GM10266 (cell line): ENCODE results near the gene LIFR.
"Not testable (repeated sequence)": the region's sequence is repeated elsewhere in the genome, so short reads cannot be mapped to it uniquely, and the experiment has no call there.

Source experiments
- DNase-seq: peaks from one replicate; pipeline ENCODE4 v3.0.0; 2012; ENCODE audit errors: extremely low spot score
- TF ChIP-seq, protein P1 (sequence below): IDR thresholded peaks from 2 replicates; pipeline ENCODE4 v1.5.1; 2012; ENCODE audit warnings: mild to moderate bottlenecking, low read depth; ENCODE audit not compliant: control insufficient read depth, insufficient read depth; ENCODE audit errors: missing control alignments

LIFR gene

DNA sequence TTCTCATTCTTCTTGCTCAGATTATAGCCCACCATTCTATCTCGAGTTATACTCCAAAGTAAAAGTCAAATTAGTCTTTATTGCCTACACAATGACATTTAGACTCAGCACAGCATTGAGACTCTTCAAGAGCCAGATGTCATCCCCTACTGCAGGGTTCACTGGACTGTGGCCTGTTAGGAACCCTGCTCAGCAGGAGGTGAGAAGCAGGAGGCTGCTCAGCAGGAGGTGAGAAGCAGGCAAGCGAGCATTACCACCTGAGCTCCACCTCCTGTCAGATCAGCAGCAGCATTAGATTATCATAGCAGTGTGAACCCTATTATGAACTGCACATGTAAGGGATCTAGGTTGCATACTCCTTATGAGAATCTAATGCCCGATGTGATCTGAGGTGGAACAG is 12.7 kb upstream of the LIFR start:
- no peak for DNase-seq
- TF ChIP-seq, protein P1, sequence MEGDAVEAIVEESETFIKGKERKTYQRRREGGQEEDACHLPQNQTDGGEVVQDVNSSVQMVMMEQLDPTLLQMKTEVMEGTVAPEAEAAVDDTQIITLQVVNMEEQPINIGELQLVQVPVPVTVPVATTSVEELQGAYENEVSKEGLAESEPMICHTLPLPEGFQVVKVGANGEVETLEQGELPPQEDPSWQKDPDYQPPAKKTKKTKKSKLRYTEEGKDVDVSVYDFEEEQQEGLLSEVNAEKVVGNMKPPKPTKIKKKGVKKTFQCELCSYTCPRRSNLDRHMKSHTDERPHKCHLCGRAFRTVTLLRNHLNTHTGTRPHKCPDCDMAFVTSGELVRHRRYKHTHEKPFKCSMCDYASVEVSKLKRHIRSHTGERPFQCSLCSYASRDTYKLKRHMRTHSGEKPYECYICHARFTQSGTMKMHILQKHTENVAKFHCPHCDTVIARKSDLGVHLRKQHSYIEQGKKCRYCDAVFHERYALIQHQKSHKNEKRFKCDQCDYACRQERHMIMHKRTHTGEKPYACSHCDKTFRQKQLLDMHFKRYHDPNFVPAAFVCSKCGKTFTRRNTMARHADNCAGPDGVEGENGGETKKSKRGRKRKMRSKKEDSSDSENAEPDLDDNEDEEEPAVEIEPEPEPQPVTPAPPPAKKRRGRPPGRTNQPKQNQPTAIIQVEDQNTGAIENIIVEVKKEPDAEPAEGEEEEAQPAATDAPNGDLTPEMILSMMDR: no peak

DNA sequence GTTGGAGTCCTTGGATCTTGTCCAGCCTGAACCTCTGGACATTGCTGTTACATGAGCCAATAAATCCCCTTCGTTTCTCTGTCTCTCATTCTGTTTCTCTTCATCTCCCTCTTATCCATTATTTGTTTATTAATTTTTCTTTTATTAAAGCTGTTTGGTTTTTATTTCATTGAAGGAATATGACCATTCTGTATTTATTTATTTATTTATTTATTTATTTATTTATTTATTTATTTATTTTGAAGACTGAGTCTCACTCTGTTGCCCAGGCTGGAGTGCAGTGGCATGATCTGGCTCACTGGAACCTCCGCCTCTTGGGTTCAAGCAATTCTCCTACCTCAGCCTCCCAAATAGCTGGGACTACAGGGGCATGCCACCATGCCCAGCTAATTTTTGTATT is 10.9 kb upstream of the LIFR start:
- DNase-seq: not testable (repeated sequence)

DNA sequence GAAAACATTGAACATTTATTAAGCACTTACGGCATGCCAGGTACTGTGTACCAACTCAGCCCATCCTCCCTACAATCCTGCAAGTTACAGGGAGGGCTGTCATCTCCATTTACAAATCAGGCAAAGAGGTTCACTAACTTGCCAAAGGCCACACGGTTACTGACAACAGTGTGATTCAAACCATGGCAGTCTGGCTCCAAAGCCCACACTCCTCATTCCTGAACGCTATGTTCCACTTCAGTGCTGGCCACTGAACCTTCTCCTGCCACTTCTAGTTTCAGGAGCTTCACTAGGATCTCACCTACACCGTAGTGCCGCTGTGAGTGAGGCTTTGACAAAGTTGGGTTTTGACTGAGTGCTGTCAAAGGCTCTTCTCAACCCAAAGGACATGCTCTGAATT is 7.2 kb upstream of the LIFR start:
- DNase-seq: no peak
- TF ChIP-seq, protein P1: no peak

DNA sequence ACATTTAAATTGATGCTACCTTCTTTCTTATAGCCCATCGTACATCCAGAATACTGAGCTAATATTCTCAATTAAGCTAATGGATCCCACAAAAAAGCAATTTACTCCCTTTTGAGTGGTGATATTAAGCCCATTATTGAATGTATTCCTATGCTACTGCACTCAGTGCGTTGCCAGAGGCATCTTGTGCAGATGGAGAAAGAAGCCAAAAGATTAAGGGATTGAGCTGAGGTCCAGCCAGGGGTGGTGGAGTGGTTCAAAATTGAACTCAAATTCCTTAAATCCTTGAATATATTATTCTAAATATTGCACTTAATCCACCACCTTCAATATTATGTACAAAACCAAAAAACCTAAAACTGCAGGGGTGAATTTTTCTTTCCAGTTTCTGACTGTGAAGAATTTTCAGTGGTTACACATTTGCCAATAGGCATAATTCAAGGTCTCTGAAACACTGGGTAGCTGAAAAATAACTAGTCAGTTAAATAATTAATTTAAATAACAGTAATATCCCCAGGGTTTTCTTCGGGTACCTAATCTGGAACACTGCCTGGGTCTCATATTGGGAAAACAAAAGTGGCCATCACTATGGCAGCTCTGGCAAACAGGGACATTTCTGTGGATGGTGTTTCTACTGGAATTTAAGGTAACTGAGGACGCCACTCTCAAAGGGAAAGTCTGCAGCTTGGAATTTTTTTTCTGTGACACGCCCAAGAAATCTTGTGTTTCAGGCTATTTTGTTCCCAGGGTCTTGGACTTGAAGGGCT is 6.2 kb upstream of the LIFR start:
- DNase-seq: no peak
- TF ChIP-seq, protein P1: no peak

DNA sequence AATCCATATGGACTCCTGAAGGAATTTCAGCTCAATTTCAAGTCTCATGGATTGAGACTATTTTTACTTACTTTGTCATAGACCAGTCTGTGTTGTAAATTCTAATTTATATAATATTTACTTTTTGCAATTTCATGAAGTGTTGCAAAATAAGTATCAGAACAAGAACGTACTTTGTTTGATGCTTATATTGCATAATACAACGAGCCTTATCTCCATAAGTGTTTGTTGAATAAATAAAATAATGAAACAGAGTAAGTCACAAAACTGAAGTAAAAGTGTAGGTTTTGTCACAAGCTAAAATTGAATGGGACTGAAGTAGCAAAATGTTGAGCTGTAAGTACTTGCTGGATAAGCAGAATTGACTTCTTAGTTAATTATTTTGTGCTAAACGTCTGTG is 3.0 kb upstream of the LIFR start:
- TF ChIP-seq, protein P1: no peak
- DNase-seq: no peak

DNA sequence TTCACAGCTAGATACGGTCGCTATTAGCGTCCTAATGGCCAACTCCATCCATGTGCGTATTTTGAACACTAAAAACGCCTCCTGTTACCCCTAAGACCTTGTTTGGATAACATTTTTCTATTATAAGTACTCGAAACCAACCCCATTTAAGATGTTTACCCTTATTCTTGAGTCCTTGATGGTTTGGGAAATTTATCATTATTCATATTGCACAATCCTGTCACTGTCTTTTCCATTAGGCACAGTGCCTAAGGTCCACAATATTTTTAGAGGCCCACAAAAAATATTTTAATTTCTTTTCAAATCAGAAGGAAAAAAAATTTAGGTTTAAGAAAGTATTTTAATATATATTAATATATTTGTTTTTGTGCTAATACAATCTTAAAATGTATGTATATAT is 1.3 kb upstream of the LIFR start:
- no peak for DNase-seq
- TF ChIP-seq, protein P1: no peak

DNA sequence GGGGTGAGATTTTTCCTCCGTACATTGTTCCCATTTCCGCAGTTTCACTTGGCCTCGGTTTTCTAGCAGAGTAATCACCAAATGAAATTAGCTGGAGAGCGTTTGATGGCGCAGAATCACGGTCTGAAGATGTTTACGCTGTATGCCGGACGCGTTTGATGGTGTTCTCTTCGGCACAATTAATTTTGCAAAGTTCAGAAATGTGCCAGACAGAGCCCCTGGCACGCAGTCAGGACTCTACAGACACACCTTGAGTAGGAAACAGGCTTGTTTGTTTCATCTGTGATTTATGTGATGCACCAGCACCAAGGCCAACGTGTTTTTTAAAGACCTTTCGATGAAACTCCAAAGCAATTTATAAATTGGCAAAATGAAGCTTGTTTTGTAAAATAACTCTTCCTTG is 863 bp upstream of the LIFR start:
- TF ChIP-seq, protein P1: no peak
- DNase-seq: no peak
